NCI-H526 (cell line): ENCODE data around the gene SLC27A1.

Experiments
- DNase-seq, 2 experiments: peaks; one replicate each; lab custom pipeline; 2025; lab: John Stamatoyannopoulos, UW

The SLC27A1 gene

DNA sequence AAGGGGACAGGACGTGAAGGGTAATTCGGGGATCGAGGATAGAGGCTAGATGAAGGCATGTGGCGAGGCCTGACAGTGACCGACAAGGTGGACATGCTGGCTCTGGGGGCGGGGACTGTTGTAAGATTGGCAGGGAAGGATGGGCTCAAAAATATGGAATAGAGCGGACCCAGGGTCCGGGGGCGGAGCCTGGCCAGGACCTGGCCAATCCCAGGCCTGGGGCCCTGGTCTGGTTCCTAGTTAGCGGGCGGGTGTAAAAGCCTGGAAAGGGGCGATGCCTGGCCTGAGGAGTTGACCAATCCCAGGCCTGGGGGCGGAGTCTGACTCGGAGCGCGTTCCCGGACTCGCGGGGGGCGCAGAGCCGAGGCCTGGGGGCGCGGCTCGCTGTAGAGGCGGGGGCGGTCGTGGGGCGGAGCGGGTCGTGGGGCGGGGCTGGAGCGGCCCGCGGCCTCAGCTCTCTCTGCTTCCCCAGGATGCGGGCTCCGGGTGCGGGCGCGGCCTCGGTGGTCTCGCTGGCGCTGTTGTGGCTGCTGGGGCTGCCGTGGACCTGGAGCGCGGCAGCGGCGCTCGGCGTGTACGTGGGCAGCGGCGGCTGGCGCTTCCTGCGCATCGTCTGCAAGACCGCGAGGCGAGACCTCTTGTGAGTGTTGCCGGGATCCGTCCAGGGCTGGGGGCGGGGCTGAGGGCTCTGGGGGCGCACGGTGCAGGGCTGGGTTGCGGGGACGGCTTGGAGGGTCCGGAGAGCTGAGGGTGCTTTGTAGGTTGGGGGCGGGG, at the start of gene SLC27A1:
TSS of gene SLC27A1 (plus strand) at position 457 of the 774 bp plus-strand sequence. CDS start at position 474, 17 bp downstream.
- DNase-seq = peak; percentile 89 to 97

DNA sequence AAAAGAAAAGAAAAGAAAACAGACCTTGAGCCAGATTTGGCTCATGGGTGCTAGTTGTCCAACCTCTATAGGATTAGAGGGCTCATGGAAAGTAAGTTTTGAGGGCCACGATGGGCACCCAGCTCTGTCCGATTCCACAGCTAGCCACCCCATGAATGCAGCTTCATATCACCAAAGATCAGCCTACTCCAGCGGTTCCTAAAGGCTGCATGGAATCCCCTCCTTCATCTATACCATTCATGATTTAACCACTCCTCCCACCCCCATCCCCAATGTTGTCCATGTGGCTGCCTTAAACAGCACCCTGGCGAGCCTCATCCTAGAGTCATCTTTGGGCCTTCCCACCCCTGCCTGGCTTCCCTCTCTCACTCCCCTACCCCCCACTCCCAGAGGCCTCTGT, 48.4 kb upstream of the SLC27A1 start:
- no peak for DNase-seq

DNA sequence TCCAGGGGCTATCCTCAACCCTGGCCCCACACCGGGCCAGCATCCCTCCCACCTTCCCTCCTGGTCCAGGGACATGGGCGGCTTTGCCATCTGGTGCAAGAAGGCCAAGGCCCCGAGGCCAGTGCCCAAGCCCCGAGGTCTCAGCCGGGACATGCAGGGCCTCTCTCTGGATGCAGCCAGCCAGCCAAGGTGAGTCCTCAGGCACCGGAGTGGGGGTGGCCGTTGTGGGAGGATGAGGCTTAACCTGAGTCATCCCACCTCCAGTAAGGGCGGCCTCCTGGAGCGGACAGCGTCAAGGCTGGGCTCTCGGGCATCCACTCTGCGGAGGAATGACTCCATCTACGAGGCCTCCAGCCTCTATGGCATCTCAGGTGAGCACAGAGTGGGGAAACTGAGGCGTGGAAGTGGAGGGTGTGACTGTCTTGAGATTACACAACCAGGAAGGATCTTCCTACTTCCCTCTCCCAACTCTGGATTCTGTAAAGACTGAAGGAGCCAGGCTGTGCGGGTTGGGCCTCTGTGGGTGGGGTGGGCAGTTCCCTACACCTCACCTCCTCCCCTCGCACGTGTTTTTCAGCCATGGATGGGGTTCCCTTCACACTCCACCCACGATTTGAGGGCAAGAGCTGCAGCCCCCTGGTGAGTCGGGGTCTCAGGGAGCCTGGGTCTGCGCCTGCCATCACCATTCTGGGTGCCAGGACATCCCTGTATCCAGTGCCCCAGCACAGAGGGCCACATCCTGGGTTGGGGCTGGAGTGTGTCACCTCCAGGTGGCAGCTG, 46.7 kb upstream of the SLC27A1 start:
- DNase-seq = no peak

GRCh38 chr19:17424743-17425365, 45.5 kb upstream of the SLC27A1 start:
- peak in 1 of 2 experiments; percentile 56 for DNase-seq

GRCh38 chr19:17429641-17430113, 40.6 kb upstream of the SLC27A1 start:
- no peak for DNase-seq

GRCh38 chr19:17431417-17431816, 38.9 kb upstream of the SLC27A1 start:
- no peak for DNase-seq

DNA sequence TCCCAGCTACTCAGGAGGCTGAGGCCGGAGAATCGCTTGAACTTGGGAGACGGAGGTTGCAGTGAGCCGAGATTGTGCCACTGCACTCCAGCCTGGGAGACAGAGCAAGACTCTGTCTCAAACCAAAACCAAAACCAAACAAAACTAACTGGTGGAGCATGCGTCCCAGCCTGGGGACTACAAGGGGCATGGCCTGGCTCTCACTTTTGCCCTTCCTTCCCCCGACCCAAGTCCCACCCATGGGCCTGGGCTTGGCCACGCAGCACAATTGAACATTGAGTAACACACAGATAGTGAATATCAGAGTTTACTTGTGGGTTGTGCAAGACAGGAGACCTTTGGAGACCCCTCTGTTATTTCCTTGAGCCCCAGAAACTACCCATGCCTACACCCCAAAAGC, 35.1 kb upstream of the SLC27A1 start:
- DNase-seq = no peak

DNA sequence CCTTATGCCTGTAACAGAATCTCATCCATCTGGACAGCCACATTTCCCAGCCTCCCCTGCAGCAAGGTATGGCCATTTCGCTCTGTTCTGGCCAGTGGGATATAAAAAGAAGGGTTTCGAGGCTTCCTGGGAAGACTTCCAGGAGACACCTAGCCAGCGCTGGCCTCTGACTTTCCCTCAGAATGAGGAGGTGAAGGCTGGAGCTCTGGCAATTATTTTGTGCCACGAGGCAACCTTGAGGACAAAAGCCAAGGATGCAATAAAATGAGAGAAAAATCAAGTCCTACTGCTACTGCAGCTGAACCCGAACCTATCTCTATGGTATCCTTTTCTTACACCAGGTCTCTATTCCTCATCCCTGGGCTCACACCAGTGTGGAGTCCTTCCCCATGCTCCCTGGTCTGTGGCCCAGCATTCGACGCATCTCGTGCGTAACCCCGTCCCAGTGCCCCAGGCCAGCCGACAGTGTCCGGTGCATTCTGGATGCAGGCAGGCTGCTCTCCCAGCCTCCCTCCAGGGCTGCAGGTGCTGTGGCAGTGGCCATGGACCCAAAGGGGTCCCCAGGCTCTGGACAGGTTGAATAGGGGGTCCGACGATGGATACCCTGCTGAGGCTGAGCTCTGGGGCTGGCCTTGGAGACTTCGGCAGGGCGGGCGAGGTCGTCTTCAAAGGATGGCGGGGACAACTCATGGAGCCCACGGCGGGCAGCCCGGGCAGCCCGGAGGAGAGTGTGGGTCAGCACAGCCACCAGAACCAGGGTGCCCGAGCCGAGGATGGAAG, 34.0 kb upstream of the SLC27A1 start:
- no peak for DNase-seq

- no peak for DNase-seq
These were observed 33.5 kb upstream of the SLC27A1 start for GRCh38 chr19:17436874-17437267.

DNA sequence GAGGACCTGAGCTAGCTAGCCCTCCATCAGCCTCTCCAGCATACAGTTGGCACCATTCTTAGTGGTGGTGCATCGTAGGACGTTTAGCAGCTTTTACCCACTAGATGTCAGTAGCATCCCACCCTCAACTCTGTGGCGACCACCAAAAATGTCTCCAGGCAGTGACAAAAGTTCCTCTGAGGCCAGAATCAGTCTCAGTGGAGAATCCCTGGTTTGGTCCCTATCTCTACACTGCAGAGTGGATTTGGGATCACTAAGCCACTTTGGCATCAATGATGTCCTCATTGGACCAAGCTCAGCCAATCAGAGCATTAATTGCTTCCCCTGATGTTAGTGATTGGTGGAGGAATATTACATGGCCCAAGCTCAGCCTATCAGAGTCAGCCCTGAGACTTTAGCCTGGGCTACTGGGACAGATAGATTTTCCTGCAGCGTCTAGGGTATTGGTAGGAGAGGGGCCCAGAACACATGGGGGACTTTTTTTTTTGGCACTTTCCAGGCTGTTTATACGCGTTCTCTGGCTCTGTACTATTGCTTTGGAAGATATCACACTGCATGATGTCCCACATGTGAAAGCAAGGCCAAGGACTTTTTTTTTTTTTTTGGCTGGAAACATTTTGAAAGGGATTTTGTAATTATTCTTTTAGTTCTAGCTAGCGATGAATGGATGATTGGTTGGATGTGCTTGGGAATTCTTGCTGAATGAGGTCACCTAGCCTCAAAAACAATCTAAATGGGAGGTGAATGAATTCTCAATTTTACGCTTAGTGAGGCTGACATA, 28.9 kb upstream of the SLC27A1 start:
- no peak for DNase-seq

DNA sequence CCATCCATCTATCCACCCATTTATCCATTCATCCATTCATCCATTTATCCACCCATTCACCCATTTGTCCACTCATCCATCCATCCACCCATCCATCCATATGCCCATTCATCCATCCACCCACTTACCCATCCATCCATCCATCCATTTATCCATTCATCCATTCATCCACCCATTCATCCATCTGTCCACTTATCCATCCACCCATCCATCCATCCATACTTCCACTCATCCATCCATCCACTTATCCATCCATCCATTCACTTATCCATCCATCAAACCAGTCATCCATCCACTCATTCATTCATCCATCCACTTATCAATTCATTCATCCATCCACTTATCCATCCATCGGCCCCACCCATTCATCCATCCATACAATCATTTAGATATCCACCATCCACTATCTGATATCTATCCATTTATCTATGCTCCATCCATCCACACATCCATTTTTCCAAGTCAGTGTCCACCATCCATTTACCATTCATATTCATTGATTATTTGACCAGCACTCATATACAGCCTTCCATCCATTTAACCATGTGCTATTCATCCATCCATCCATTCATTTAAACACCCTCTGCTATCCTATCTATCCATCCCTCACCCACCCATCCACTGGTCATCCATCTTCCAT, 24.7 kb upstream of the SLC27A1 start:
- DNase-seq = no peak

DNA sequence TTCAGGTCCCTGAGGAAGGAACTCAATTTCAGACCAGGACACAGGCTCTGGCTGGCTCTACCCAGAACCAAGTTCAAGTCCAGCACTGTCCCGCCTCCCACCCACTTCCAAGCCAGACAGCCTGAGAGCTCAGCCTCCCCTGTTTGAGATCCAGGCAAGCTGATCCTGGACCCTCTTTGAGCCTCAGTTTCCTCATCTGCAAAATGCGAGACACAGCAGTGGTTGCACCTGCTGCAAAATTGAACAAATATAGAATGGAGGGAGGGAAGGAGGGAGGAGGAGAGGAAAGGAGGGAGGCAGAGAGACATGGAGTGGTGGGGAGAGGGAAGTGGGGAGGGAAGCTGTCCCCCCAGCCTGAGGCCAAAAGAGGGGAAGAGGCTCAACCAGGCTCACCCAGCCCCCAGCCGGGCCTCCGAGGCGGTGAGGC, 22.6 kb upstream of the SLC27A1 start:
- DNase-seq = no peak

DNA sequence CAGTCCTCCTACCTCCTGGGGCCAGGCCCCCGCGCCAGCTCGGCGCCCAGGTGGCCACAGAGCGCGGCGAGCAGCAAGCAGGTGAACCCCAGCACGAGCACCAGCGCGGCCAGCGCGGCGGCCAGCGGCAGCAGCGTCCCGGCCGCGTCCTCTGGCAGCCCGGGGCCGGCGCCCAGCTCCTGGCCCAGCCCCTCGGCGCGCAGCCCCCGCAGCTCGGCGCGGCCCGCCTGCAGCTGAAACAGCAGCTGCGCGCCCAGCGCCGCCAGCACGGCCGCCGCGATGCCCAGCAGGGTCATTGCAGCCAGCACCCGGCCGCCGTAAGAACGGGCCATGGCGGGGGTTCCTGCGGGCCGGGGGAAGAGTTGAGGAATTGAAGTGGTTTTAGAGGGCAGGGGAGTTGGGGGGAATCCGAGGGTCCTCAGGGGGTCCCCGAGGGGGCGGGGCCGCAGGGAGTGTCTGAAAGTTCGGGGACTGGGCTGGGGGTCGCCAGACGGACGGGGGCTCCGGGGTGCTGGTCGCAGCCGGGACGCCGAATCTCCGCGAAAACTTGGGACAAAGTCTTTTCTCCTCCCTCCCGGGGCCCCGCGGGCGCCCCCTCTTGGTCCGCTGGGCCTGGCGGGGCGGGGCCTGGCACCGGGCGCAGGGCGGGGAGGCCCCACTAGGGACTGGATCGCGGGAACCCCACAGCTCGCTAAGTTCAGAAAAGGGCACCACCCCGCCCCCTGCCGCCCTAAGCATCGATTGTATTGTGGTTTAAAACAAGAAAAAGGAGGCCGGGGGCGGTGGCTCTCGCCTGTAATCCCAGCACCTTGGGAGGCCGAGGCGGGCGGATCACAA, 22.0 kb upstream of the SLC27A1 start, which contains the start of gene TMEM221:
TSS of gene TMEM221 (minus strand) at position 538 of the 837 bp plus-strand sequence. CDS start at position 332, 206 bp downstream.
- DNase-seq = no peak

DNA sequence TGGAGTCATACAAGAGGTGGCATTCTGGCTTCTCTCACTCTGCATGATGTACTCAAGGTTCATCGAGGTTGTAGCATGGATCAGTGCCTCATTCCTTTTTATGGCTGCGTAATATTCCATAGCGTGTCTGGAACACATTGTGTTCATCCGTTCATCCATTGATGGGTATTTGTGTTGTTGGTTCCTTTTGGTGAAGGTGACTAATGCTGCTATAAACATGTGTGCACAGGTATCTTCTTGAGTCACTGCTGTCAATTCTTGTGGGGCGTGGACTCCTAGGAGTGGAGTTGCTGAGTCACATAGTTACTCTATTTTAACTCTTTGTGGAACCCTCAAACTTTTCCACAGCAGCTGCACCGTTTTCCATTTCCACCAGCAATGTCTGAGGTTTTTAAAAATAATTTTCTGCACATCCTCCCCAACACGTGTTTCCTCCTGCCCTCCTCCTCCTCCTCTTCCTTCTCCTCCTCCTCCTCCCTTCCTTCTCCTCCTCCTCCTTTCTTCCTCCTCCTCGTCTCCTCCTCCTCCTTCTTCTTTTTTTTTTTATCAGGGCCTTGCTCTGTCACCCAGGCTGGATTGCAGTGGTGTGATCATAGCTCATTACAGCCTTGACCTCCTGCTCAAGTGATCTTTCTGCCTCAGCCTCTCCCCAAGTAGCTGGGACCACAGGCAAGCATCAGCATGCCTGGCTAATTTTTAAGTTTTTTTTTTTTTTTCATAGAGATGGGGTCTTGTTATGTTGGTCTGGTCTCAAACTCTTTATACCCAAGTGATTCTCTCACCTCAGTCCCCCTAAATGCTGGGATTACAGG, 19.9 kb upstream of the SLC27A1 start:
- DNase-seq = no peak

GRCh38 chr19:17451820-17452219, 18.5 kb upstream of the SLC27A1 start:
- DNase-seq = no peak

DNA sequence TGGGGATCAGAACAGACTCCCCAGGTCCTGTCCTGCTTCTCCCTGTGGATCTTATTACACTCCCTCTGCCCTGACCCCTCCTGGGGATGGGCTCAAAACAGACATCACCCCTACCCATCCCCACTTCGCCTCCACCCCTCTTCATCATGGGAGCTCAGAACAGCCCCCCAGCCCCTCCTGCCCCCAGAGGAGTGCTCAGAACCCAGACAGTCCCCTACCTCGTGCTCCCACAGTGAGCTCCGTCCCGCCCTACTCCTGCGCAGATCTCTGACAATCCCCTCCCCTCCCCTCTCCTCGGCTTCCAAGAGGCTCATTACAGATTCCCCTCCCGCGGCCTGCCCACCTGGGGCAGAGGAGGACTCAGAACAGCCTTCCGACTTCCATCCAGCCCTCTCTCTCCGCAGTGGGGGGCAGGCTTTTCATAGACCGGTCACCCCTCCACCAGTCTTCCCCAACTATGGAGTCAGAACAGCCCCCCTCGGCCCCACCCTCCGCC, 15.7 kb upstream of the SLC27A1 start:
- DNase-seq = peak in 1 of 2 experiments; percentile 17

- peak in 1 of 2 experiments; percentile 18 for DNase-seq
These were observed 14.8 kb upstream of the SLC27A1 start for GRCh38 chr19:17455308-17456123.
